OCI-LY7 (cell line): ENCODE measurements around the gene ARHGAP40. TPM values are rescaled to one million over a fixed set of nuclear protein-coding genes. Genes with fewer than 3 reads are reported as not detected.

ENCODE experiments used
- BruUV-seq: library from RNA; stranded (reverse); fragments of 400-500 nt; replicated peaks from 2 replicates; lab custom pipeline; 2021; lab: Mats Ljungman, UMichigan
- CTCF ChIA-PET: fragments of 300-600 bp; sonication (Branson Sonifier 250); formaldehyde crosslinking; loops from one replicate; lab custom pipeline; 2022; ENCODE audit warnings: antibody characterized with exemption; ENCODE audit not compliant: unreplicated experiment; lab: Charles Lee
- POLR2A ChIA-PET: fragments of 300-600 bp; sonication (Branson Sonifier 250); formaldehyde crosslinking; loops from one replicate; lab custom pipeline; 2022; ENCODE audit warnings: antibody characterized with exemption; lab: Charles Lee
- DNase-seq: peaks from one replicate; pipeline ENCODE4 v3.0.0-alpha.2; 2015; ENCODE audit warnings: low spot score
- H2AFZ ChIP-seq: fragments of 200-600 bp; sonication (generic), shearing (Covaris generic); 2 replicates; pipeline ENCODE4 v1.6.1; 2014; ENCODE audit warnings: mild to moderate bottlenecking, antibody characterized with exemption, low read length, moderate library complexity
- H3K27ac ChIP-seq: fragments of 200-600 bp; sonication (generic); 2 replicates; pipeline ENCODE4 v1.5.1; 2014; ENCODE audit warnings: mixed run types, low read depth, mild to moderate bottlenecking, moderate library complexity, low read length, inconsistent platforms; ENCODE audit not compliant: poor library complexity, severe bottlenecking
- H3K36me3 ChIP-seq: fragments of 200-600 bp; sonication (generic); 2 replicates; pipeline ENCODE4 v1.6.1; 2014; ENCODE audit warnings: mild to moderate bottlenecking, antibody characterized with exemption, low read length, moderate library complexity, mixed read lengths; ENCODE audit not compliant: insufficient read depth
- H3K4me1 ChIP-seq: fragments of 200-600 bp; sonication (generic); 2 replicates; pipeline ENCODE4 v1.5.1; 2014; ENCODE audit warnings: mild to moderate bottlenecking, low read length; ENCODE audit not compliant: insufficient read depth, poor library complexity, severe bottlenecking
- H3K4me2 ChIP-seq: fragments of 200-600 bp; sonication (generic); 2 replicates; pipeline ENCODE4 v1.6.1; 2014; ENCODE audit warnings: mild to moderate bottlenecking, low read length
- H3K4me3 ChIP-seq: fragments of 200-600 bp; sonication (generic); 2 replicates; pipeline ENCODE4 v1.5.1; 2014; ENCODE audit warnings: mild to moderate bottlenecking, low read depth, low read length; ENCODE audit not compliant: poor library complexity, severe bottlenecking
- H3K79me2 ChIP-seq: fragments of 200-600 bp; sonication (generic); 2 replicates; pipeline ENCODE4 v1.6.1; 2016; ENCODE audit warnings: low read depth, mild to moderate bottlenecking, low read length, moderate library complexity, mixed read lengths; ENCODE audit not compliant: insufficient read depth
- H3K9me2 ChIP-seq: fragments of 200-600 bp; sonication (generic); 2 replicates; pipeline ENCODE4 v1.6.1; 2016; ENCODE audit warnings: mild to moderate bottlenecking, low read length, mixed read lengths; ENCODE audit not compliant: insufficient read depth
- H3K9me3 ChIP-seq: fragments of 200-600 bp; sonication (generic); 2 replicates; pipeline ENCODE4 v1.6.1; 2014; ENCODE audit warnings: mild to moderate bottlenecking, mixed run types, low read length, mixed read lengths
- H4K20me1 ChIP-seq: fragments of 200-600 bp; sonication (generic); 2 replicates; pipeline ENCODE4 v1.6.1; 2014; ENCODE audit warnings: mild to moderate bottlenecking, antibody characterized with exemption, low read length, moderate library complexity, mixed read lengths; ENCODE audit not compliant: insufficient read depth
- EZH2phosphoT487 ChIP-seq: fragments of 200-600 bp; sonication (generic); IDR thresholded peaks from 2 replicates; pipeline ENCODE4 v1.6.1; 2018; ENCODE audit warnings: low read depth, borderline replicate concordance, mild to moderate bottlenecking, mixed run types, antibody characterized with exemption, low read length, moderate library complexity, mixed read lengths
- intact Hi-C: fragments of 100-400 bp; cut with micrococcal nuclease; formaldehyde crosslinking; loops from one replicate; pipeline ENCODE4 v1.10.0; 2022; ENCODE audit not compliant: unreplicated experiment
- total RNA-seq, 2 experiments: library from RNA; depleted of rRNA in 1 of 2; stranded (reverse); fragments of >200 nt in 1 of 2; shearing (Covaris generic) in 1 of 2; gene quantifications; 2 replicates each; pipeline ENCODE4 v1.2.3, GENCODE V29; 2014 to 2022
- TF ChIP-seq, protein P1 (sequence below): fragments of 200-600 bp; sonication (generic); conservative IDR thresholded peaks from 2 replicates; pipeline ENCODE4 v1.5.1; 2014; ENCODE audit warnings: mild to moderate bottlenecking, antibody characterized with exemption, low read length, moderate library complexity, mixed read lengths

The ARHGAP40 gene
- total RNA-seq, 2 experiments from 2014 or later: not detected

DNA sequence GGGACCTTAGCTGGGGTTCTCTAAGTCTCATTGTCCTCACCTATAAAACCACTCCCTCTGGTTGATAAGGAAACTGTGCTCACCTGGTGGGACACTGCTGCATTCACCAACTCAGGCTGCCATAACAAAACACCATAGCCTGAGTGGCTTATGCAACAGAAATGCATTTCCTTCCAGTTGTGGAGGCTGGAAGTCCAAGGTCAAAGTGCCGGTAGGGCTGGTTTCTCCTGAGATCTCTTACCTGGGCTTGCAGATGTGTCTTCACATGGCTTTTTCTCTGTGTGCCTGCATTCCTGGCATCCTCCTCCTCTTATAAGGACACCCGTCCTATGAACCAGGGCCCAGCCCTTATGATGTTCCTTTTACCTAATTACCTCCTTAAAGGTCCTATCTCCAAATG lies 62.7 kb downstream of the ARHGAP40 start:
- Histone ChIP-seq H3K36me3 (no peaks in the 10 kb centered on the region), H3K4me3 (no peak overlapping the region), H3K4me1 (no peaks in the 10 kb centered on the region), H3K79me2 (no peaks in the 10 kb centered on the region), H4K20me1 (no peaks in the 10 kb centered on the region), H3K4me2 (no peak overlapping the region), H3K27ac (no peak overlapping the region), H3K9me2 (no peaks in the 10 kb centered on the region), H3K9me3 (no peaks in the 10 kb centered on the region), H2AFZ (no peak overlapping the region)
- intact Hi-C loops: no loop called here
- ChIA-PET POLR2A (no interaction called here), CTCF (no interaction called here)
- BruUV-seq: no TSS peak
- no peak for DNase-seq
- TF ChIP-seq, protein P1, sequence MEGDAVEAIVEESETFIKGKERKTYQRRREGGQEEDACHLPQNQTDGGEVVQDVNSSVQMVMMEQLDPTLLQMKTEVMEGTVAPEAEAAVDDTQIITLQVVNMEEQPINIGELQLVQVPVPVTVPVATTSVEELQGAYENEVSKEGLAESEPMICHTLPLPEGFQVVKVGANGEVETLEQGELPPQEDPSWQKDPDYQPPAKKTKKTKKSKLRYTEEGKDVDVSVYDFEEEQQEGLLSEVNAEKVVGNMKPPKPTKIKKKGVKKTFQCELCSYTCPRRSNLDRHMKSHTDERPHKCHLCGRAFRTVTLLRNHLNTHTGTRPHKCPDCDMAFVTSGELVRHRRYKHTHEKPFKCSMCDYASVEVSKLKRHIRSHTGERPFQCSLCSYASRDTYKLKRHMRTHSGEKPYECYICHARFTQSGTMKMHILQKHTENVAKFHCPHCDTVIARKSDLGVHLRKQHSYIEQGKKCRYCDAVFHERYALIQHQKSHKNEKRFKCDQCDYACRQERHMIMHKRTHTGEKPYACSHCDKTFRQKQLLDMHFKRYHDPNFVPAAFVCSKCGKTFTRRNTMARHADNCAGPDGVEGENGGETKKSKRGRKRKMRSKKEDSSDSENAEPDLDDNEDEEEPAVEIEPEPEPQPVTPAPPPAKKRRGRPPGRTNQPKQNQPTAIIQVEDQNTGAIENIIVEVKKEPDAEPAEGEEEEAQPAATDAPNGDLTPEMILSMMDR: no peak
- no peak for TF ChIP-seq EZH2phosphoT487

DNA sequence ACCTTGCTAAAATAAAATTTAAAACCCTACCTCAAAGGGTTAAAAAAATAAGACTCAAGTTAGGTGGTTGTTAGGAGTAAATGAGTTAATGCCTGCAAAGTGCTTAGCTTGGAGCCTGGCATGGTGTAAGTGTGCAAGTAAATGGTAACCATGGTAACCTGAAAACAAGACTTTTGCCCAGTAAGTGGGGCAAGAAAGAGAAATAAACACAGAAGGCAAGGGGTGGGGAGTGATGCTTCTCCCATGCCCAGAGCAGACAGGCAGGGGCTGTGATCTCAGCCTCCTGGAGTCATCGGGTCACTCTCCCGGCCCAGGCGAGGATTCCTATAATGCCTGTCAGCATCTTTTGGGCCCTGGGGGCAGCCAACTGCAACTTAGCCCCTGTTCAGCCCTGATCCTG lies 63.5 kb downstream of the ARHGAP40 start:
- intact Hi-C loops: no loop called here

More for the DNA sequence above, 63.5 kb downstream of the ARHGAP40 start:
- TF ChIP-seq, protein P1: no peak
- Histone ChIP-seq H3K27ac (no peak overlapping the region), H3K36me3 (no peaks in the 10 kb centered on the region), H2AFZ (no peak overlapping the region), H3K4me3 (no peak overlapping the region), H3K4me2 (no peak overlapping the region), H3K9me3 (no peaks in the 10 kb centered on the region), H4K20me1 (no peaks in the 10 kb centered on the region), H3K79me2 (no peaks in the 10 kb centered on the region), H3K4me1 (no peaks in the 10 kb centered on the region), H3K9me2 (no peaks in the 10 kb centered on the region)
- no TSS peak for BruUV-seq
- POLR2A ChIA-PET: interaction anchor here (0.6 kb wide), 2 partner anchors 330 to 352 kb away, joined by 3 to 4 read pairs; no protein-coding TSS in a partner anchor
- no peak for DNase-seq
- CTCF ChIA-PET: no interaction called here
